Measurements from ENCODE around the gene MT1X.

DNA sequence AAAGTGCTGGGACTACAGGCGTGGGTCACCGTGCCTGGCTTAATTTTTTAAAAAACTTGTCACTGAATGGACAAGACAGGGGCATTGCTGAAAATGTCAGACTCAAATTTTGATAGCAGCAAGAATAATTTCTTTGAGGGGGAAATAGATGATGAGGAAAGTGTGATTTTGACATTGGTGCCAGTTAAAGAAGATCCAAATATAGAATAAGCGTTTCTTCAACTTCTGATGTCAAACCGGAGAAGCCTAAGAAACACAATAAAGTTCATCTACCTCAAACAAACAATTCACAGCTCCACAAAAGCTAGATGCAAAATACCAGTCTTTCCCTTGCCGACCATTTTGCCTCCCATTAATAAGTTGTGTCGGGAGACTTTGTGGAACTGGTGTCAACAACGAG is 4.5 kb downstream of the MT1X start:
- TF ChIP-seq, protein P1, sequence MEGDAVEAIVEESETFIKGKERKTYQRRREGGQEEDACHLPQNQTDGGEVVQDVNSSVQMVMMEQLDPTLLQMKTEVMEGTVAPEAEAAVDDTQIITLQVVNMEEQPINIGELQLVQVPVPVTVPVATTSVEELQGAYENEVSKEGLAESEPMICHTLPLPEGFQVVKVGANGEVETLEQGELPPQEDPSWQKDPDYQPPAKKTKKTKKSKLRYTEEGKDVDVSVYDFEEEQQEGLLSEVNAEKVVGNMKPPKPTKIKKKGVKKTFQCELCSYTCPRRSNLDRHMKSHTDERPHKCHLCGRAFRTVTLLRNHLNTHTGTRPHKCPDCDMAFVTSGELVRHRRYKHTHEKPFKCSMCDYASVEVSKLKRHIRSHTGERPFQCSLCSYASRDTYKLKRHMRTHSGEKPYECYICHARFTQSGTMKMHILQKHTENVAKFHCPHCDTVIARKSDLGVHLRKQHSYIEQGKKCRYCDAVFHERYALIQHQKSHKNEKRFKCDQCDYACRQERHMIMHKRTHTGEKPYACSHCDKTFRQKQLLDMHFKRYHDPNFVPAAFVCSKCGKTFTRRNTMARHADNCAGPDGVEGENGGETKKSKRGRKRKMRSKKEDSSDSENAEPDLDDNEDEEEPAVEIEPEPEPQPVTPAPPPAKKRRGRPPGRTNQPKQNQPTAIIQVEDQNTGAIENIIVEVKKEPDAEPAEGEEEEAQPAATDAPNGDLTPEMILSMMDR (conservative IDR thresholded peaks at IDR 0.05), result no peak
- TF ChIP-seq EZH2 (IDR thresholded peaks at IDR 0.05; ENCODE audit: low read depth), result no peak
